Large intestine (tissue), 3 donors: ENCODE results near the gene ATP10B. TPM values are rescaled to one million over a fixed set of nuclear protein-coding genes. Genes with fewer than 3 reads are reported as not detected.

ENCODE experiments used
- DNase-seq, 2 donors: peaks; one replicate each; pipeline versions ENCODE4 v3.0.0 to v3.0.0-alpha.2; 2013
- H3K27ac ChIP-seq: one replicate; pipeline ENCODE4 v1.5.1; 2013; ENCODE audit warnings: low read length
- H3K27me3 ChIP-seq: 2 replicates; pipeline ENCODE4 v1.6.1; 2013; ENCODE audit warnings: low read length; ENCODE audit not compliant: control insufficient read depth, insufficient read depth
- H3K36me3 ChIP-seq: 2 replicates; pipeline ENCODE4 v1.6.1; 2013; ENCODE audit warnings: low read length; ENCODE audit not compliant: control insufficient read depth, insufficient read depth
- H3K4me1 ChIP-seq: one replicate; pipeline ENCODE4 v1.6.1; 2013; ENCODE audit warnings: low read length; ENCODE audit not compliant: control insufficient read depth, insufficient read depth
- H3K4me3 ChIP-seq: one replicate; pipeline ENCODE4 v1.5.1; 2013; ENCODE audit warnings: low read length
- H3K9me3 ChIP-seq: one replicate; pipeline ENCODE4 v1.6.1; 2013; ENCODE audit warnings: mild to moderate bottlenecking, low read depth, low read length, moderate library complexity; ENCODE audit not compliant: control insufficient read depth
- WGBS: methylation state at CpG from one replicate; pipeline ENCODE4 v1.1.5; 2013; ENCODE audit warnings: low lambda C conversion rate; ENCODE audit not compliant: insufficient coverage; 5-methylcytosine and 5-hydroxymethylcytosine counted together
- polyA plus RNA-seq: library from polyadenylated mRNA; unstranded; fragments of 120-200 nt; gene quantifications from one replicate; pipeline ENCODE4 v1.2.1, GENCODE V29; 2013

The ATP10B gene
- polyA plus RNA-seq, 1 donor, result 35.6 TPM

DNA sequence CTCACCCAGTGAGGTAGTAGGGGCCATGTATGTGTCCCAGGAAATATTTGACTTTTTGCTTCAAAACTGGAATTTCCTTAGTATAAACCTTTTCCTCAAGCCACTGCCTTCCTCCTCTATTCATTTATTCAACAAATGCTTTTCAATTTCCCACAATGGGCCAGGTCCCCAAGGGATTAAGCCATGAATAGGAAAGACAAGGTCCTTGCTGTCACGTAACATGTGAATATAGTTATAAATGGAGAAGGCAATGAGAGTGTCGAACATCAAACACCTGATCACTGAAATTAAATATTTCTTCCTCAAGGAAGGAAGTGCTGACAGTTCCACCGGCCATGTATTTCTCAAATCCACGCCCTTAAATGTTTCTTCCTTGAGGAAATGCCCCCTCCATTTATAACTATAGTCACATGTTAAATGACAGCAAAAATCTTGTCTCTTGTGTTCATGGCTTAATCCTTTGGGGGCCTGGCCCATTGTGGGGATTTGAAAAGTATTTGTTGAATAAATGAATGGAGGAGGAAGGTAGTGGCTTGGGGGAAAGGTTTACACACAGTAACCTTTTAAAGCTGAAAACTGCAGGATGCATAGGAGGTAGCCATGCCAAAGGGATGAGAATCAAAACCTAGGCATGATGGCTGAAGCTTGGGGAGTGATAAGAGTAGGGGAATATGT lies 284.8 kb downstream of the ATP10B start:
- Histone ChIP-seq H3K9me3 (no peaks in the 10 kb centered on the region), H3K4me3 (no peak overlapping the region), H3K36me3 (peaks cover 19% of the 10 kb centered on the region), H3K4me1 (no peaks in the 10 kb centered on the region), H3K27ac (no peak overlapping the region), H3K27me3 (no peaks in the 10 kb centered on the region)
- DNase-seq, result no peak
- 90% methylated on average over 3 of the region's 4 CpGs for WGBS

- WGBS, result no CpG with 5 or more reads among the region's 8 CpGs
- H3K27me3 ChIP-seq, result no peaks in the 10 kb centered on the region
- DNase-seq, result no peak
- no peaks in the 10 kb centered on the region for H3K4me1 ChIP-seq
- H3K27ac ChIP-seq, result no peak overlapping the region
- peaks cover 15% of the 10 kb centered on the region for H3K36me3 ChIP-seq
- H3K9me3 ChIP-seq, result no peaks in the 10 kb centered on the region
- H3K4me3 ChIP-seq, result no peak overlapping the region
Measured at GRCh38 chr5:160565376-160565775, 286.6 kb downstream of the ATP10B start.

- Histone ChIP-seq H3K27me3 (no peaks in the 10 kb centered on the region), H3K4me1 (no peaks in the 10 kb centered on the region), H3K36me3 (no peaks in the 10 kb centered on the region), H3K27ac (no peak overlapping the region), H3K4me3 (no peak overlapping the region), H3K9me3 (no peaks in the 10 kb centered on the region)
- no peak for DNase-seq
- 100% methylated on average over 1 of the region's 4 CpGs for WGBS
Measured at GRCh38 chr5:160556846-160557245, 295.2 kb downstream of the ATP10B start.

GRCh38 chr5:160555971-160556631 lies 295.9 kb downstream of the ATP10B start:
- H3K36me3 ChIP-seq, result no peaks in the 10 kb centered on the region
- H3K4me1 ChIP-seq, result no peaks in the 10 kb centered on the region
- H3K4me3 ChIP-seq, result no peak overlapping the region
- 100% methylated on average over 1 of the region's 6 CpGs for WGBS
- H3K27me3 ChIP-seq, result no peaks in the 10 kb centered on the region
- no peak overlapping the region for H3K27ac ChIP-seq
- no peaks in the 10 kb centered on the region for H3K9me3 ChIP-seq
- no peak for DNase-seq

DNA sequence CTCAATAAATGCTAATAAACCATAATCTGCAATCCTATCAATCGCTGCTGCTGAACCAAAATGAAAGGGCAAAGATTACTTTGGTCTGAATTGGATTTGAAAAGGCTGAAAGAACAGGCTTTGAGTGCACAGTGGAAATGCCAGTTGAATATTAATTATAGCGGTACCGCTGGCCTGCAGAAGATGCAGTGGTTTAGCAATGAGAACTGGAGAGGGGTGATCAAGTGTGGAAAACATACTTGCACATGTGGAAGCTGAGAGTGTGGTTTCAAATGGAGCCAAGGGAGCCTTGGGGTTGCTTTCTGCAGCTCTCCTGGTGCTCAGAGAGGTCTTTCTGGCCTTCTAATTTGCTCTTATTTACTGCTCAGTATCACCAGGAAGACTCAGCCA lies 296.4 kb downstream of the ATP10B start:
- DNase-seq, result no peak
- WGBS, result no CpG with 5 or more reads among the region's 3 CpGs
- Histone ChIP-seq H3K27ac (no peak overlapping the region), H3K4me3 (no peak overlapping the region), H3K4me1 (no peaks in the 10 kb centered on the region), H3K27me3 (no peaks in the 10 kb centered on the region), H3K36me3 (no peaks in the 10 kb centered on the region), H3K9me3 (no peaks in the 10 kb centered on the region)

DNA sequence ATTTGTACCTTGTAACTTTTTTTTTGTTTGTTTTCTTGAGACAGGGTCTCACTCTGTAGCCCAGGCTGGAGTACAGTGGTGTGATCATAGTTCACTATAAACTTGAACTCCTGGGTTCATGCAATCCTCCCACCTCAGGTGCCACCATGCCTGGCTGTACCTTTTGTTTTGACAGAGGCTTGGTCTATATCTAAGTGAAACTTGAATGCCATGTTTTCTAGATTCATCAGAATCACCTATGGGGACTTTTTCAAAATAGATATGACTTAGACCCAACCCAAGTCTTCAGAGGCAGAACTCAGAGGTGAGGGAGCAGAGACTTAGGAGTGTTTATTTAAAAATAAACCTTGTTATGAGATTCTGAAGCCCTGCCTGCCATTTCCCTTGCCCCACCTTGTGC lies 301.9 kb downstream of the ATP10B start:
- no peak overlapping the region for H3K4me3 ChIP-seq
- no peaks in the 10 kb centered on the region for H3K9me3 ChIP-seq
- no peaks in the 10 kb centered on the region for H3K4me1 ChIP-seq
- H3K27ac ChIP-seq, result no peak overlapping the region
- no peak for DNase-seq
- H3K27me3 ChIP-seq, result no peaks in the 10 kb centered on the region
- H3K36me3 ChIP-seq, result no peaks in the 10 kb centered on the region

DNA sequence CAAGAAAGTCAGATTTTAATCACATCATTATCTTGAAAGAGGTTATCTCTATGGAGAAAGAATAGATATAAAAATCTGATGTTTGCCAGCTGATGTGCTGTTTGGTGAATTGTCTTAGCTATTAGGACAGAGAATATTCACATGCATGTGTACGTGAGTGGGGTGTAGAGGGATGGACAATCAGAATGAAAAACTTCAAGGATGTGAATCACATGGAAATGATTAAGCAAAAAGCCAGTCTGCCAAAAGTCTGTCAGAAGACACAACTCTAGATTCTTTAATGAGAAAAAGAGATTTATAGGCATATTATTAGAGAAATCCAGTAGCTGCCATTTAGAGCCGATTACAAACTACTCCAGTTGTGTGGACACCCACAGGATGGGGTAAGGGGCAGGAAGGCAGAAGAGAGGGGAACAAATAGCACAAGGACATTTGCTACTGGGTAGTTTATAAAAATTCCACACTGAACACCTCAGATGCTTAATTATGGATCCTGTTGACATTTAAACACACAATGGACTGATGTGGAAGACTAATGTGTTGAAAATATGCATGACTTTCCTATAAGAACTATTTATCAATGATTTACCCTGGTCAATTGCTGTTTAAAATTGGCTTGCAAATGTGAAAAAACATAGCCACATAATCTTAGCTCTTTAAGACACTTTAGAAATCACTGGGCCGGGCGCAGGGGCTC lies 302.9 kb downstream of the ATP10B start:
- WGBS, result 100% methylated on average over 2 of the region's 4 CpGs
- Histone ChIP-seq H3K27me3 (no peaks in the 10 kb centered on the region), H3K4me1 (no peaks in the 10 kb centered on the region), H3K36me3 (no peaks in the 10 kb centered on the region), H3K9me3 (no peaks in the 10 kb centered on the region), H3K4me3 (no peak overlapping the region), H3K27ac (no peak overlapping the region)
- no peak for DNase-seq

DNA sequence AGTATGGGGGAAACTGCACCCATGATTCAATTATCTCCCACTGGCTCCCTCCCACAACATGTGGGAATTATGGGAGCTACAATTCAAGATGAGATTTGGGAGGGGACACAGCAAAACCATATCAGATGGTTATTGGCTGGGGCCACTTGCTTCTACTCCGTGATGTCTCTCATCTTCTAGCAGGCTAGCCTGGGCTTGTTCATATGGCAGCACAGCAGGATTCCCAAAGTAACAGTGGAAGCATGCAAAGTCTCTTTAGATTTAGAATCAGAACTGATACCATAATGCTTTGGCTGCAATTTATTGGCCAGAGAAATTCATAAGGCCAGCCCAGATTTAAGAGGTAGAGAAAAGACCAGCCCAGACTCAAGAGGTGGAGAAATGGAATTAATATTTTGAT lies 304.1 kb downstream of the ATP10B start:
- Histone ChIP-seq H3K27me3 (no peaks in the 10 kb centered on the region), H3K36me3 (no peaks in the 10 kb centered on the region), H3K4me3 (no peak overlapping the region), H3K4me1 (no peaks in the 10 kb centered on the region), H3K27ac (no peak overlapping the region), H3K9me3 (no peaks in the 10 kb centered on the region)
- no peak for DNase-seq
- no CpG with 5 or more reads among the region's 1 CpG for WGBS

- Histone ChIP-seq H3K27ac (no peak overlapping the region), H3K27me3 (no peaks in the 10 kb centered on the region), H3K4me3 (no peak overlapping the region), H3K36me3 (no peaks in the 10 kb centered on the region), H3K9me3 (no peaks in the 10 kb centered on the region), H3K4me1 (no peaks in the 10 kb centered on the region)
- no peak for DNase-seq
- no CpG with 5 or more reads among the region's 2 CpGs for WGBS
Measured at GRCh38 chr5:160547061-160547460, 304.9 kb downstream of the ATP10B start.

DNA sequence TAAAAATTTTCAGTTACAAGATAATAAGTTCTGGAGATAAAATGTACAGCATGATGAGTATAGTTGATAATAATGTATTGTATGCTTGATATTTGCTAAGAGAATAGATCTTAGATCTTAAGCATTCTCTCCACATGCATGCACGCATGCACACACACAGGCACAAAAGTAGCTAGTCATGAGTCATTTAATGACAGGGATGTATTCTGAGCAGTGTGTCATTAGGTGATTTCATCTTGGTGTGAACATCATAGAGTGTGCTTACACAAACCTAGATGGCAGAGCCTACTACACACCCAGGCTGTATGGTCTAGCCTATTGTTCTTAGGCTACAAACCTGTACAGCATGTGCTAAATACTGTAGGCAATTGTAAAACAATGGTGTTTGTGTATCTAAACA lies 306.2 kb downstream of the ATP10B start:
- no peak for DNase-seq
- no peak overlapping the region for H3K27ac ChIP-seq
- WGBS, result no CpG with 5 or more reads among the region's 1 CpG
- H3K4me1 ChIP-seq, result no peaks in the 10 kb centered on the region
- no peaks in the 10 kb centered on the region for H3K27me3 ChIP-seq
- no peaks in the 10 kb centered on the region for H3K9me3 ChIP-seq
- H3K36me3 ChIP-seq, result no peaks in the 10 kb centered on the region
- no peak overlapping the region for H3K4me3 ChIP-seq
